Left ventricle myocardium inferior (tissue), 1 donor: ENCODE results near the gene TRMT2A. TPM values are rescaled to one million over a fixed set of nuclear protein-coding genes. Genes with fewer than 3 reads are reported as not detected.
A peak's percentile ranks its signal among the peaks of the same experiment; 100 is the strongest.

Experiments used
- DNase-seq: peaks from one replicate; pipeline ENCODE4 v3.0.0-alpha.2; 2020
- H3K27ac ChIP-seq: fragments of 200-600 bp; replicated peaks from 2 replicates; pipeline ENCODE4 v1.8.0; 2021
- H3K27me3 ChIP-seq: fragments of 200-600 bp; 2 replicates; pipeline ENCODE4 v1.8.0; 2021; ENCODE audit warnings: low read depth
- H3K36me3 ChIP-seq: fragments of 200-600 bp; 2 replicates; pipeline ENCODE4 v1.8.0; 2021
- H3K4me1 ChIP-seq: fragments of 200-600 bp; 2 replicates; pipeline ENCODE4 v1.8.0; 2021
- H3K4me3 ChIP-seq: fragments of 200-600 bp; 2 replicates; pipeline ENCODE4 v1.8.0; 2021; ENCODE audit warnings: mild to moderate bottlenecking, moderate library complexity
- H3K9me3 ChIP-seq: fragments of 200-600 bp; replicated peaks from 2 replicates; pipeline ENCODE4 v1.8.0; 2021
- CTCF ChIP-seq: fragments of 200-600 bp; IDR thresholded peaks from 2 replicates; pipeline ENCODE4 v1.8.0; 2021; ENCODE audit warnings: antibody characterized with exemption, mild to moderate bottlenecking, borderline replicate concordance
- intact Hi-C: fragments of 100-400 bp; cut with micrococcal nuclease; formaldehyde crosslinking; loops from one replicate; pipeline ENCODE4 v1.11.0; 2022
- total RNA-seq: library from RNA; stranded (reverse); fragmentation: NEBNext Ultra II Directional; extraction: Animal tissue kit (Norgen Biotek cat#: 25700); gene quantifications from one replicate; pipeline ENCODE4 v1.2.1, GENCODE V29; 2021
- donor health status: DM: no; HTN: yes; CAD: no; lungs with severe emphysema.

Gene TRMT2A
- total RNA-seq, 1 donor from 2014 or later: 27.8 TPM

- intact Hi-C loops: no loop called here
- Histone ChIP-seq H3K4me3 (no peak overlapping the region), H3K36me3 (peaks cover 36% of the 10 kb centered on the region), H3K4me1 (peaks cover 66% of the 10 kb centered on the region), H3K27ac (peak overlapping the region; percentile 27), H3K27me3 (no peaks in the 10 kb centered on the region), H3K9me3 (no peaks in the 10 kb centered on the region)
- DNase-seq: no peak
- no peak for TF ChIP-seq CTCF
Measured at GRCh38 chr22:20083891-20084546, 33.0 kb downstream of the TRMT2A start.

DNA sequence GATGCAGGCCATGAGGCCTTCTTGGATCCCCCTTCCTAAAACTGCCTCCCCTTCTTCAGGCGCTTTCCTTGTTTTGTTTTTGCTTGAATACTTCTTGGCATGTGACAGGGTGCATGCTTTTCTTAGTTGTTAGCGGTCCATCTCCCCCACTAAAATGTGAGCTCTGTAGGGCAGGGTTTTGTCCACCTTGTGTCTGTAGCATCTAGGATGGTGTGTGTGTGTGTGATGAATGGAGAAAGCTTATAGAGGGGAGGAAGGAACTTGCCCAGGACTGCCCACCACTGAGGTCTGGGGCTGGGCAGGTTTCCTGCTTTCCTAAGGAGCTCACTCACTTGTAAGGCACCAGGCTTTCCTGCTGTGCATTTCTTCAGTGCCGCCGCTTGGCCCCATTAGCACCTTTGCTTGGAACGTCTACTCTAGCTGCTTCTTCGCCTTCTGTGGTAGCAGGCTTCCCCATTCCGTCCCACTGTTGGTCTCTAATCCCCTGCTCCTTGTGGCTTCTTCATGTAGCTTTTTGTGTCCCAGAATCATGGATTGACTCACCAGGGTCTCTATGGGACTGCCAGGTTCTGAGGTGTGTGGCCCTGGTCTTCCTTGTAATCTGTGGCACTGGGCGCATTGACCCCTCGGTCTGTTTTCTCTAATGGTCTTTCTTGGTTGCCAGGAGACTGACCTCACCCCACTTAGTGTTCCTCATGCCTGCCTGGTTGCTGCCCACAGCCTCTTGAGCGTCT lies 33.7 kb downstream of the TRMT2A start:
- Histone ChIP-seq H3K36me3 (peaks cover 29% of the 10 kb centered on the region), H3K27ac (peak overlapping the region; percentile 44), H3K27me3 (no peaks in the 10 kb centered on the region), H3K4me1 (peaks cover 68% of the 10 kb centered on the region), H3K4me3 (no peak overlapping the region), H3K9me3 (no peaks in the 10 kb centered on the region)
- no peak for DNase-seq
- no peak for TF ChIP-seq CTCF
- intact Hi-C loops: no loop called here

- Histone ChIP-seq H3K9me3 (no peaks in the 10 kb centered on the region), H3K27me3 (no peaks in the 10 kb centered on the region), H3K4me3 (peak overlapping the region; percentile 93), H3K4me1 (peaks cover 64% of the 10 kb centered on the region), H3K36me3 (peaks cover 6% of the 10 kb centered on the region), H3K27ac (peak overlapping the region; percentile 96)
- intact Hi-C loops: no loop called here
- no peak for DNase-seq
- TF ChIP-seq CTCF: no peak
Measured at GRCh38 chr22:20080776-20081654, 36.0 kb downstream of the TRMT2A start.

- Histone ChIP-seq H3K4me3 (peak overlapping the region; percentile 93), H3K27me3 (no peaks in the 10 kb centered on the region), H3K36me3 (no peaks in the 10 kb centered on the region), H3K9me3 (no peaks in the 10 kb centered on the region), H3K27ac (peak overlapping the region; percentile 96), H3K4me1 (peaks cover 58% of the 10 kb centered on the region)
- DNase-seq: peak; percentile 68
- intact Hi-C loops: no loop called here
- no peak for TF ChIP-seq CTCF
Measured at GRCh38 chr22:20080445-20080775, 36.6 kb downstream of the TRMT2A start.

DNA sequence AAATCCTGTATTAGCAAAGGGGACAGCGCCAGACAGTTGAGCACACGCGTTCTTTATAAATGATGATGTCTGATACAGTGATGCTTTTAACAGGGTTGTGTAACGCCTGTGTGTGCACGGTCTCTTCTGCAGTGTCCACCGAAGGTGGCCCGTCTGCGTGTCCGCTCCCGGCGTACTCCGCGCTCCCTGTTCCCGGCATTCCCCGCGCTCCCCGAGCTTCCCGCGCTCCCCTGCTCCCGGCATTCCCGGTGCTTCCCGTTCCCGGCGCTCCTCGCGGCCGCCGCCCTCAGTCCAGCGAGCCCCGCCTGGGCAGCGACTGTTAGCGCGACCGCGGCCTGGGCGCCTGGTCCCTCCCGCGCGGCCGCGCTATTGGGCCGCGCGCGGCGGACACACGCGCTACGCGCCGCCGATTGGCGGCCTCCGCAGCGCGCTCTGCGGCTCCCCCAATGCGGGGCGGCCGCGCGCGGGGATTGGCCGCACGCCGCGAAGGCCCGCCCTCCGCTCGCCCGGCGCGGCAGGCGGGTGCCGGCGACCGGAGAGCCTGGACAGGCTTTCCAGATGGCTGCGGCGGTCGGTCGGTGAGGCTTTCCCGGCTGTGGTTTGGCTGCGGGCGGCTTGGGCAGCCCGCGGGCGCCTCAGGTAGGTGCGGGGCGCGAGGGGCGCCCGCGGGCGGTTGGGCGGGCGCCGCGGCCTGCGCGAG lies 37.1 kb downstream of the TRMT2A start, which contains the start of gene DGCR8:
TSS of gene DGCR8 (plus strand) at position 497 of the 700 bp plus-strand sequence. CDS start 5,723 bp downstream, outside the sequence.
- Histone ChIP-seq H3K4me3 (peak within 1 kb of the TSS; percentile 93), H3K27me3 (no peaks in the 10 kb centered on the region), H3K4me1 (peaks cover 53% of the 10 kb centered on the region), H3K27ac (peak within 1 kb of the TSS; percentile 96), H3K9me3 (no peaks in the 10 kb centered on the region), H3K36me3 (no peaks in the 10 kb centered on the region)
- intact Hi-C loops: no loop called here
- DNase-seq: peak; percentile 94
- TF ChIP-seq CTCF: no peak
